HG02759 (cell line): Measurements from ENCODE around the gene GSC2.
"Not testable (repeated sequence)": the region's sequence is repeated elsewhere in the genome, so short reads cannot be mapped to it uniquely, and the experiment has no call there.

Experiments
- ATAC-seq: cut with Tn5 transposase; IDR thresholded peaks from one replicate; pipeline ENCODE4 v1.9.1; 2021; ENCODE audit warnings: mild to moderate bottlenecking, moderate library complexity; ENCODE audit not compliant: unreplicated experiment

The GSC2 gene

GRCh38 chr22:19156109-19156508 is 6.0 kb upstream of the GSC2 start:
- not testable (repeated sequence) for ATAC-seq

- no peak for ATAC-seq
Observed at GRCh38 chr22:19152942-19153883, 3.1 kb upstream of the GSC2 start.

DNA sequence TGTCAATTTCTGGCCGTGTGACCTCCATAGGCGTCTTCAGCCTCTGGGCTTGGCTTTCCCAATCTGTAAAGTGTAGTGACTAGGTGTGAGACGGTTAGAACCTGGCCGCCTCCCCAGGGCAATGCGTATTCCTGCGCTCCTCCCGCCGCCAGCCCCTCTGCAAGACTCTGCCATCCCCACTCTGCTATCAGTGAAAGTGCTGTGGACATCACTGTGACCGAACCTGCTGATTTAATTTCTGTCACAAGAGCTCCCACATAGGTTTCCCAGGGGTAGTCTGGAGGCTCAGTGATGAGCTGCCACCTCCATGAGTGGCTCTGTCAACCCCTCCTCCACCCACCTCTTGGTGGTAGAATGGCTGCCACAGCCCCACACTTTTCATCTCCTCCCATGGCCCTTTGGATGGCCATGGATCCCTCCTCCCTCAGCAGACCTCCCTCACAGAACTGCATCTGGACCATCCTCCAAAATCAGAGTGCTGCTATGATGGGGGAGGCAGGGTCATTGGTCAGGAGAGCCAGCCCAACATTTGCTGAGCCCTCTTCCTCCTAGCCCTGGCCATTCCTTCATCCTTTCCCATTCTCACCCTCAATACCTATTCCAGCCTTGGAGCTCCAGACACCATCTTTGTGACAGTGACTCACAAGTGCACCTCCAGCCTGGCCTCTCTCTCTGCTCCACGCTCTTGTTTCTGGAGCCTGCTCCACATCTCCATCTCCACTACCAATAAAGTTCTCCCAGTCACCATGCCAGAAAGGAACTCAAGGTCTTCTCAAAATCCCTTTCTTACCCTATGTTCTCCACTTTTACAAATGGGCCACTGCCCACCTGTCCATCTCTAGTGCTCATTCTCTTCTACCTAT is 1.5 kb upstream of the GSC2 start:
- no peak for ATAC-seq

DNA sequence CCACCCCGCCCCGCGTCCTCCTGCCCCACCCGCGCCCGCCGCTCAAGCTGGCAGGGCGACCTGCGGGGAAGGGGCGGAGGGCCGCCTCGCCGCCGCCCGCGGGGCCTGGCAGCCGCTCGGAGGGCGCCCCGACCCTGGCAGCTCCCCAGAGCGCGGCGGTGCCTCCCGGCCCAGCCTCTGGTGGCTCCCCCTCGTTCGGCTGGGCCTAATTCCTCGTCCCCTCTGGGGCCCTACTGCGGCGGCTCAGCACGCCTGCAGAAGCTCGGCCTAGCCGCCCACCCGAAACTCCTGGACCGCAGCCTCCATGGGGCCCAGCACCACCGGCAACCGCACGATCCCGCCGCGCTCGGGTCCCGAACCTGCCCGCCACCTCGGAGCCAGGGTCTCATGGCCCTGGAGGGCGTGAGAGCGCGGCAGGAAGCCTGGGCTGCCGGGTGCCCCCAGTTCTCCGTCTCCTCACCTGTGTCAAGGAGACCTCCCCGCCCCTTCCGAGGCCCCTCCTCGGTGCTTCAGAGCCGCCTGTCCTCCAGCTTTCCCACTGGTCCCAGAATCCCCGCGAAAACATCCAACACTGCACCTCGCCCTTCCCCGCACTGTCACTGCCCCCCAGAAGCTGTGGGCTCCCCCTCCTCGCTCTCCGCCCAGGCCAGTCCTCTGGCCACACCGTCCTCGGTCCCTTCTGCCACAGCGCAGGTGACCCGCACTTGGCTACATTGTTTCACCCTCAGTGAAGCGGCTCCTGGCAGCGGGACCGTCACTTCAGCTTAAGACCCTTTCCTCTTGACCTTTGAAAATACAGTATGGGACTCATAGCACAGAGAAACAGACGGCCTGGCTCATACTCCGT is 613 bp upstream of the GSC2 start:
- ATAC-seq: no peak

DNA sequence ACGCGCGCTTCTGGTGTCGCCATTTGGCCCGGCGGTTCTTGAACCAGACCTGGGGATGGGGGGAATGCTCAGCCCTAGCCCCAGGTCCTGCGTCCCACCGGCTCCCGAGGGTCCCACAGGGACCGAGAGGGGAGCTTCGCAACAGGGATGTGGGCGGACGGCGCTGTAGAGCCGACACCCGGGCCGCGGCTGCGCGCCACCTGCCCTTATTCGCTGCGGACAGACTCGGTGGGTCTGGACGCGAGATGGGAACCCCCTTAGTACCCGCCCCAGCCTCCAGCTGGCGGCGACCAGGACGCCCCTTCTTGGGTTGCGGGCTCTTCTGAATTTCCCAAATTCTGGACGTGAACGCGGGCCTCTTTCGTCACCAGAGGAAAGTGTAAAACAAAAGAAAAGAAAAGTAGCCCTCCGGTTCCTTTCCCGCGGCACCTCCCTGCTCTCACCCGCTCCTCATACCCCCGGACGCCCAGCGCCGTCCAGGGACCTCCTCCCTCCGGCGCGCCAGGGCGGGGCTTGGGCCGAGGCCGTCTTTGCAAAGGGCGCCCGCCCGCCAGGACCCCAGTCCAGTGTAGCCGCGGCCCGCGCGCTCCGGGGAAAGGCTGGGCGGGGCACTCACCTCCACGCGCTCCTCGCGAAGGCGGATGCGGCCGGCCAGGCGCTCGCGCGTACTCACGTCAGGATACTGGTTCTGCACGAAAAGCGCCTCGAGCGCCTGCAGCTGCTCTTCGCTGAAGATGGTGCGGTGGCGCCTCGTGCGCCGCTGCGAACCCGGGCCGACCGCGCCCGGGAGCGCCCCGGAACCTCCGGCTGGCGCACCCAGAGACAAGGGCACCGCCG is 827 bp downstream of the GSC2 start:
- ATAC-seq: no peak

- no peak for ATAC-seq
Observed at GRCh38 chr22:19148417-19149046, 1.6 kb downstream of the GSC2 start.

- ATAC-seq: no peak
Observed at GRCh38 chr22:19147195-19147780, 2.8 kb downstream of the GSC2 start.

DNA sequence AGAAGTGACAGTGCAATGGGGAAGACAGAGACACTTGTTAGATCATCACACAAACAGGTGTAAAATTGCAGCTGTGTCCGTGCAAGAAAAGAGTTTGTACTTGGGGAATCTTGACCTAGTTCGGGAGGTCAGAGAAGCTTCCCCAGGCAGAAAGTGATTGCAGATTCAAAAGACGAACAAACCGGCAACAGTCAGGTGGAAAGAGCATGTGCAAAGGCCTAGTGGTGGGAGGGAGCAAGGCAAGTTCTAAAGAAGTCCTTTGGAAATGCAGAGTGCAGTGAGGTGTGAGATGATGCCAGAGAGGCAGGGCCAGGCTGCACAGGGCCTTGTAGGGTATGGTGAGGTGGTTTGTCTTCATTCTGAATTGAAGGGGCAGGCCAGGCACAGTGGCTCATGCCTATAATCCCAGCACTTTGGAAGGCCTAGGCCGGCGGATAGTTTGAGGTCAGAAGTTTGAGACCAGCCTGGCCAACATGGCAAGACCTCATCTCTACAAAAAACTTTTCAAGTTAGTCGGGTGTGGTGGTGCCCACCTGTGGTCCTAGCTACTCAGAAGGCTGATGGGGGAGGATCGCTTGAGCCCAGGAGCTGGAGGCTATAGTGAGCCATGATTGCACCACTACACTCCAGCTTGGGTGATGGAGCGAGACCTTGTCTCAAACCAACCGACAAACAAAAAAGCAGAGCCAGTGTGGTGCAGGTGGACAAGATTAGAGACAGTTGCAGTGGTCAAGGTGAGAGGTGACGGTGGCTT is 3.7 kb downstream of the GSC2 start:
- ATAC-seq: no peak

GRCh38 chr22:19143967-19144400 is 6.1 kb downstream of the GSC2 start:
- no peak for ATAC-seq

GRCh38 chr22:19143212-19143611 is 6.9 kb downstream of the GSC2 start:
- ATAC-seq: no peak

DNA sequence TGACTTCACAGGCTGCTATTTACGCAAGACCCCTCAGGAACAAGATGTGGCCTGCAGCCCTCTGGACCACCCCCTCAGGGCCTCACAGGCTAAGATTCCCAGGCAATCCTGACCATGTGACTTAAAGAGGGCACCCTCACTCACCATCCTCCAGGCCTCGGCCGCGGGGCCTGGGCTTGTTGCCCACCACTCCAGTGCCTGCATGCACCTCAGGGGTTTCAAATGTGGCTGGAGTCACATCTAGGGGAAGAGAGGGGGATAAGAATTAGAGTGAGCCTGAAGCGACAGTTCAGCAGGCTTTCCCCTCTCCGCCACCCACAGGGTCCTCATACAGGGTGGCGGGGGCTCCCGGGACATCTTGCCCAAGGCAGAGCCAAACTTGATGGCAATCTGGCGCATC is 7.7 kb downstream of the GSC2 start:
- no peak for ATAC-seq

GRCh38 chr22:19139974-19140373 is 10.1 kb downstream of the GSC2 start:
- ATAC-seq: no peak

DNA sequence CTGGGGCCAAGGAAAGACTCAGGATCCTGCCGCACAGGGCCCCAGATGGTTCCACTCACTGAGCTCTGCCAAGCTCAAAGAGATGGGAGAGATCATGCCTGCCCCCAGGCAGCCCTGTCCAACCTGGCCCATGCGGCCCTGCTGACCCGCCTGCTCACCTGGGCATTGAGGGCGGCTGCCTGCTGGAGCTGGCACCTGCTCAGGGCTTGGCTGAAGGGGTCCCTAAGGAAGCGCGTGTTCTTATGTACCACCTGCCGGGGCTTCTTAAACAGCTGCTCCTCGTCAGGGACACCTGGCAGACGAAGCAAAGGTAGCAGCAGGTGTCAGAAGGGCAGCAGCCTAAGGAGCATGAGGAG is 11.1 kb downstream of the GSC2 start:
- no peak for ATAC-seq

GRCh38 chr22:19138217-19139000 is 11.7 kb downstream of the GSC2 start:
- no peak for ATAC-seq

GRCh38 chr22:19137384-19138216 is 12.5 kb downstream of the GSC2 start:
- no peak for ATAC-seq

GRCh38 chr22:19136915-19137314 is 13.2 kb downstream of the GSC2 start:
- no peak for ATAC-seq

GRCh38 chr22:19134874-19135273 is 15.2 kb downstream of the GSC2 start:
- no peak for ATAC-seq
